Upper lobe of left lung (tissue), 4 donors: ENCODE results near the gene MATCAP1.

Source experiments
- EP300 ChIP-seq, 4 donors: sonication (generic); formaldehyde crosslinking; IDR thresholded peaks; one replicate each; pipeline ENCODE4 v1.5.1; 2017; ENCODE audit warnings: antibody characterized with exemption in 4 of 4, control low read depth in 2 of 4
- POLR2A ChIP-seq, 4 donors: fragments of 450-650 bp; IDR thresholded peaks; one replicate each; pipeline ENCODE4 v1.5.1; 2016 to 2017; ENCODE audit warnings: antibody characterized with exemption in 4 of 4, mild to moderate bottlenecking in 2 of 4
- POLR2AphosphoS5 ChIP-seq, 2 donors: sonication (generic); formaldehyde crosslinking; IDR thresholded peaks; one replicate each; pipeline ENCODE4 v1.5.1; 2017; ENCODE audit warnings: antibody characterized with exemption in 2 of 2
- TF ChIP-seq, protein P1 (sequence below), 6 experiments: fragments of 450-650 bp in 4 of 6; fragments of 200-600 bp in 2 of 6; sonication (generic) in 2 of 6; IDR thresholded peaks; one replicate each; pipeline ENCODE4 v1.5.1; 2016 to 2019; ENCODE audit warnings: antibody characterized with exemption in 6 of 6

- TF ChIP-seq POLR2AphosphoS5 (IDR thresholded peaks at IDR 0.05) = no peak
- TF ChIP-seq, protein P1, sequence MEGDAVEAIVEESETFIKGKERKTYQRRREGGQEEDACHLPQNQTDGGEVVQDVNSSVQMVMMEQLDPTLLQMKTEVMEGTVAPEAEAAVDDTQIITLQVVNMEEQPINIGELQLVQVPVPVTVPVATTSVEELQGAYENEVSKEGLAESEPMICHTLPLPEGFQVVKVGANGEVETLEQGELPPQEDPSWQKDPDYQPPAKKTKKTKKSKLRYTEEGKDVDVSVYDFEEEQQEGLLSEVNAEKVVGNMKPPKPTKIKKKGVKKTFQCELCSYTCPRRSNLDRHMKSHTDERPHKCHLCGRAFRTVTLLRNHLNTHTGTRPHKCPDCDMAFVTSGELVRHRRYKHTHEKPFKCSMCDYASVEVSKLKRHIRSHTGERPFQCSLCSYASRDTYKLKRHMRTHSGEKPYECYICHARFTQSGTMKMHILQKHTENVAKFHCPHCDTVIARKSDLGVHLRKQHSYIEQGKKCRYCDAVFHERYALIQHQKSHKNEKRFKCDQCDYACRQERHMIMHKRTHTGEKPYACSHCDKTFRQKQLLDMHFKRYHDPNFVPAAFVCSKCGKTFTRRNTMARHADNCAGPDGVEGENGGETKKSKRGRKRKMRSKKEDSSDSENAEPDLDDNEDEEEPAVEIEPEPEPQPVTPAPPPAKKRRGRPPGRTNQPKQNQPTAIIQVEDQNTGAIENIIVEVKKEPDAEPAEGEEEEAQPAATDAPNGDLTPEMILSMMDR (IDR thresholded peaks at IDR 0.05) = no peak
- no peak for TF ChIP-seq EP300 (IDR thresholded peaks at IDR 0.05)
- TF ChIP-seq POLR2A (IDR thresholded peaks at IDR 0.05) = no peak
These were observed 35.5 kb downstream of the MATCAP1 start for GRCh38 chr16:67148221-67148620.
